ENCODE measurements around the gene NT5C3A.
"Not testable (repeated sequence)": the region's sequence is repeated elsewhere in the genome, so short reads cannot be mapped to it uniquely, and the experiment has no call there.

NT5C3A gene

DNA sequence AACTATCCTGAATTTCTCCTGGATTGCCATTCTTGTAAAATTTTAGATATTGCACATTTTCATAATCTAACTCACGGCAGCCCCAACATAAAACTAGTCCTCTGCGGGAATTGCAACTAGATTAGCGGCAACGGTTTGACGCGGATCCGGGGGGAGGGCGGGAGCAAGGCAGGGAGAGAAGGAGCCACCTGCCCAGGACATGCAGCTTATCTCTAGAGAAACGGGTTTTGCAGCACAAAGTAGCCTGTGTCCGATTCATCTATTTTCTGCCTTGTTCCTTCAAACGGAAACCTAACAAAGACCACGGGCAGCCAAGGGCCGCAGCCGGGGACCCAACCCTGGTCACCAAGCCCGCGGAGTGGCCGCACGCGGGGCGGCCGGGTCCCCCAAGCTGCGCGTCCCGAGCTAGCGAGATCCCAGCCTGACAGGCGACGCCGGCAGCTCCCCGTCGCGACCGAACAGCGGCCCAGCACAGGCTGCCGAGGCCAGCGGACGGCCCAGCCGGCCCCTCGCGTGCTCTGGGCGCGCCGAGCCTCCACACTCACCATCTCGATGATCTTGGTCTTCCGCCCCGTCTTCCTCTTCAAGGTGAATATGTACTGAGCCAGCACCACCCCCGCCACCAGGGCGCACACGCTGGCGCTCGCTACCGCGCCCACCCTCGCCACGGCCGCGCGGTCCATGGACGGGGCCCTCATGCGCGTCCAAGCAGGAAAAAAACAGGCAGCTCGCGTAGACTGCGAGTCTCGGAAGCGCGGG, at the start of gene NT5C3A:
Gene NT5C3A (minus strand): TSS at position 754 of the 759 bp plus-strand sequence. CDS start 71 bp downstream, at position 683.
- no peak for DNase-seq

DNA sequence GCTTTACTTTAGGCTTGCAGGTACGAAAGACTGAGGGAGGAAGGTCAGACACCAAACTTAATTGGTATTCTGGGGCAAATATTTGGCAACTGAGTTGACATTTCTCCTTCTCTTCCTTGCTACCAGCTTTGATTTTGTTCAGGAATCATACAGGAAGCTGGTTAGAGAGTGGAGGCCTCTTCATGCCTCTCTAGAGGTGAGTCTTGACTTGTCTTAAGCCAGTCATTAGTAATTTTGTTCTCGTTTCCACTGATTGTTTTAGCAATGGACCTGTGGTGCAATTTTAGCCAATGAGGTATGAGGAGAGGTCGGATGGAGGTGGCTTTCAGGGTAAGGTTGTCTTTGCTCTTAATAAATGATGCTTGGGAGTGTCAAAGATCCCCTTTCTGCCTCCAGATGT, 49.0 kb upstream of the NT5C3A start:
- DNase-seq = no peak

DNA sequence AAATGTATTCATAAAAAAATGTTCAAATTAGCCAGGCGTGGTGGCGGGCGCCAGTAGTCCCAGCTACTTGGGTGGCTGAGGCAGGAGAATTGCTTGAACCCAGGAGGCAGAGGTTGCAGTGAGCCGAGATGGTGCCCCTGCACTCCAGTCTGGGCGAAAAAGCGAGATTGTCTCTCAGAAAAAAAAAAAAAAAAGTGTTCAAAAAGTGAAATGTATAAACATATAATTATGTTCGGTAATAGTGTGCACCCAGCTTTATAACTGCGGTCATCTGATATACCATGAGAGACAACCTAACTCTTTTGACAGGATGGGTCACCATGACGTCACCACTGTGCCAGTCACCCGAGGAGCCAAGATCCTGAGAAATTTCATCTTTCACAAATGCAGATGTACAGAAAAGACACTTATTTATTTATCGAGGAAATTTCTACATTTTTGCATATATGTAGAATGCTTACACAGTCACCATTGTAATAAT, 47.2 kb upstream of the NT5C3A start:
- DNase-seq = no peak

DNA sequence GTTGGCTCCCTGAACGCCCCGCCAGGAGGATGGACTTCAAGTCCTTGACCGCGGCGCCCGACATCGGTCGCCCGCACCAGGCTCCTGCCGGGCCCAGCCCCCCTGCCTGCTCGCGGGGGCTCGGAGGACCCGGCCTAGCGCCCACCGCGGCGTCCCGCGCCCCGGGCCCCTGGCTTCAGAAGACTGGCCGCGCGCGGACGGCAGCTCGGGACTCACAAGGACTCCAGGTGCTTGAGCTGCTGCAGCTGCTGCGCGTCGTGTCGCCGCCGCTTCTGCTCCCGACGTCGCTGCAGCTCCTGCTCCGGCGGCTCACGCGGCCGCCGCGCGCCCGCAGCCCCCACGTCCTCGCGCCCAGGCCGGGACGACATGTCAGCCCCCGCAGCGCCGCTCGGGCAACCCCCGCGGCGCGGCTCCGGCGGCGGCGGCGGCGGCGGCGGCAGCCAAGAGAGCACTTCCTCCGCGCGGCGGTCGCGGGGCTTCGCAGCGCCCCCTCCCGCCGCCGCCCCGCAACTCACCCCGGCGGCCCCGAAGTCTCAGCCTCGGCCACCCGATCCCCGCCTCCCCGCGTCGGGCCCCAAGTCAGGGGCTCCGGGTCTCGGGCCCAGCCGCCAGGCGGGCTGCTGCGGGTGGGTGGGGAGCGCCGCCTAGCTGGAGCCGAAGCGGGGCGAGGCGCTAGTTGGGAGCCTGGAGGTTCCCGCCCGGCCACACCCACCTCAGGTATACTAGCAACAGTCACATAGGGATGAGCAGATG, 46.6 kb upstream of the NT5C3A start, which contains the start of gene RP9:
Gene RP9 (minus strand): TSS at position 400 of the 753 bp plus-strand sequence. CDS start 32 bp downstream, at position 368.
- DNase-seq = peak; percentile 70

DNA sequence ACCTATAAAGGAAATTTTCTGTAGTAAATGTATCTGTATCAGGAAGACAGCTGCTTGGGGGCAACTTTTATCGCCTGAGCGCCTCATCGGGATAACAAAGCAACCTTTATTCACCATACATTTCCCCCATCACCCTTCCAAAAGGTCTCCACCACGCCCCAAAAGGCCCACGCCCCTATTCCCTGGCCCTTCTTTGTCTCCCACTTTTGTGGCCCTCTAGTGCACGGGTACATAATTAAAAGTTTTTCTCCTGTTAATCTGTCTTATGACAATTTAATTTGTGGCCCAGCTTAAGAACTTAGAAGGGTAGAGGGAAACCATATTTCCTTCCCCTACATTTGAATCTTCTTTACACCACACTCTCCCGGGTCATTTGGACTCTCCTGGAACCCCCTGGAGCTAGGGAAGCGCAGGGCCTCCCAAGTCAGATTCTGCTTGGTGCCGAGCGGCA, 46.0 kb upstream of the NT5C3A start:
- peak; percentile 11 for DNase-seq

DNA sequence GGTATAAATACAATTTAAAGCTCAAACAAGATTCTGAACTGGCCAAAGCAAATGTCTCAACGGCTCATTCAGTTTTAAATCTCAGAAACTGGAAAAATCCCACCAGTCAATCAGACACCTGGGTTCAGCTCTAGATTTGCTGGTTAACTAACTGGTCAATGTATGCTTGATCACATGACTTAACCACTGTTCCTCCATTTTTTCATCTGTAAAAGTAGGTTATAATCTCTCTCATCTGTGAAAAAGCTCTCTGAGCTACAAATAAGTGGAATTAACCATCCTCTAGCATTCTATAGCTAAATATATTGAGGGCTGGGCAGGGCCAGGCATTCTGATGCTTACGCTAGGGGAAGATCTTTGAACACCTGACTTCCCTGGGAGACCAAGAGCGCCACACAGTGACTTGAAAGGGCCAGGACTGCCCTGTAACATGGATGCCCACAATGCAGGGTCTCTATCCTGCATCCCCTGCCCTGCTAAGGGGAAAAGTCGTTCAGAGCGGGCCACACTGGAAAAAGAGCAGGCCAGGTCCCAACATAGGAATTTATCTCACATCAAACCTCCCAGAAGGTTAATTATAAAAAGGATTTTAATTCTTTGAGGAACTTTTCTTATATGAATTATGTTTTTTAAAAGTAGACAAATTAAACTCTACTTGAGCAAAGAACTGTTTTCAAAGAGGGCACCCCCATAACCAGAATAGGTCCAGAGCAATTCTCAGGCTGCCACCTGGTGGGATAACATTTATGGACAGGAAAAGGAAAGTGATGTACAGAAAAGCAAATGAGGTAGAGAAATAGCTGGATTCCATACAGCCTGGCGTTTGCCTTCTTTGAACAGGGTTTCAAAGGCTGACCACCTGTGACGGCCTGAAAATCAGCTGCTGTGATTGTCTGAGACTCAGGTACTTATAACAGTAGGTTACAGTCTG, 44.8 kb upstream of the NT5C3A start:
- DNase-seq = peak; percentile 71

DNA sequence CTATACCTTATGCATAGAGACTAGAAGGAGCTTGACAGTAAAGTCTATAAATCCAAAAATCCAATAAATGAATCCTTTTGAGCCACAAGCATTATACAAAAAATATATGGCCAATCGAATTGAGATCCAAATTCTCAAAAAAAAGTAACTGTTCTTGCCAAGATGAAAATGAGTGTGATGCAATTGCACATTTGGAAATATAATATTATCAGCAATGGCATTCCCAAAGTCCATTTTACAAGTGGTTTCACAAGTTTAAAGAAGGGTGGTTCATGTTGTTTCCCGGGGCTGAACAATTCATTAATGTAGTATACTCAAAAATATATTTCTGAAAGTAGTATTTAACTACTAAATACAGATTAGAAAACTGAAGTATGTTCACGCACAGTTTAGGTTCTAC, 39.3 kb upstream of the NT5C3A start:
- no peak for DNase-seq

DNA sequence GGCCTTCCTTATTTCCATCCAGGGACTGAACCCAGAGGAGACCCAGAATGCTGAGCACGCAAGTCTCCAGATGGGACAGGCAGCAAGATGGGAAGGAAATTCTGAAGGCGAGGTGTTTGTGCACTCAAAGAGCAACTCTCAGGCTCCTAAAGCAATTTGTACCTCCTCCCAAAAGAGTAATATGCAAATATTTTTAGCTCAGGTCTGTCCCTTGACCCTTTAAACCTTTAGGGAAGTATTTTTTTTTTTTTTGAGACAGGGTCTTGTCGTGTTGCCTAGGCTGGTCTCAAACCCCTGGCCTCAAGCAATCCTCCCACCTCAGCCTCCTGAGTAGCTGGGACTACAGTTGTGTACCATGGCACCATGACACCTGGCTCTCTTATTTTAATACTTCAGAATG, 38.2 kb upstream of the NT5C3A start:
- no peak for DNase-seq

DNA sequence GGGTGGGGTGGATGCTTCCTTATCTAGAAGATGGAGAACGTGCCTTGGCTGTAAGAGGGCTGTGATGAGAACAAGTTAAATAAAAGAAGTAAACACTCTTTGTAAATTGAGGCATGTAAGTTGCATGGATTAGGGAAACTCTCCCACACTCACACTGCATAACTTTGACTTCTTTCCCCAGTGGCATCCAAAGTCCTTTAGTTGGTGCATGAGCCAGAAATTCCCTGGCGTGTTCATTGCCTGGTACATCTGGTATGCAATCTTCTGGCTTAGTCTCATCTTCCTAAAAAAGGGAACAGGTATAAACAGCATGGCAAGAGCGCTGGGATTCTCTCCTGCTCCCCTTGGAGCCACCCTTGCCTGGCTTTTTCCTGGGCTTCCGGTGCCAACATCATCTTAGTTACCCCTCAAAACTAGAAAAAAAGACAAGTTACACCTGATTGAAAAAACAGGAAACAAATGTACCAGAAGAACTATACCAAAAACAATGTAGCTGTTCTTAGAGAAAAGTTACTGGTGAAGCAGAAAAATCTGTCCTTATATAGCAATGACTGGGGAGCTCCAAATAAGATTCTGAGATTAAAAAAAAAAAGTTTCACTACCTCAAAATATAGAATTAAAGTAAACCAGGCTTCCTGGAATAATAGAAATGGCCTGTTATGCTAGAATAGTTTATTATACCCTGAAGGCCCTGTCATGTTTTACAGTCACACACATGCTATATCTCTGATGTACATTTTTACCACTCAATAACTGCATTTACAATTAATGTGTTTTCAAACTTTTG, 36.8 kb upstream of the NT5C3A start:
- DNase-seq = no peak

DNA sequence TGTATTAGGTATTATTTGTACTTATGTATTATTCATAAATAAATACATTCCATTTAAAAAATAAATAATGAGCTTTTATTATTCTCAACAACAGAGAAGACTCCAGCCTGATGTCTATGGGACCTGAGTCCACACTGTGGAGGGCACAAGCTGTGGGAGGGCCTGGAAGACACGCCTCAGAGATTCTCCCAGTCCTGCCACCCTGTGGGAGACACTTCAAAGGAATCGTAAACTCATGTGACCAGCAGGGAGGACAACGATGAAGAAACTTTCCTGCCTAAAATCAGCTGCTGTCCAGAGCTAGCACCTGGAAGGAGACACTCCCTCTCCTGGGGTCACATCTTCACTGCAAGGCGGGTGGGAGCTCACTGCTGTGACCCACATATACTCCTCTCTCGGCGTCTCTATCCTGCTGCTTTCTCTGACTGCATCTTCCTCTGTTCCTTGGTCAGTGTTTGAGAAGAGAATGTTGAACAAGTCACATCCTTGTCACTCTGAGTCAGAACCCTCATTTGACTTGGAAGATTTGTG, 32.2 kb upstream of the NT5C3A start:
- DNase-seq = not testable (repeated sequence)

DNA sequence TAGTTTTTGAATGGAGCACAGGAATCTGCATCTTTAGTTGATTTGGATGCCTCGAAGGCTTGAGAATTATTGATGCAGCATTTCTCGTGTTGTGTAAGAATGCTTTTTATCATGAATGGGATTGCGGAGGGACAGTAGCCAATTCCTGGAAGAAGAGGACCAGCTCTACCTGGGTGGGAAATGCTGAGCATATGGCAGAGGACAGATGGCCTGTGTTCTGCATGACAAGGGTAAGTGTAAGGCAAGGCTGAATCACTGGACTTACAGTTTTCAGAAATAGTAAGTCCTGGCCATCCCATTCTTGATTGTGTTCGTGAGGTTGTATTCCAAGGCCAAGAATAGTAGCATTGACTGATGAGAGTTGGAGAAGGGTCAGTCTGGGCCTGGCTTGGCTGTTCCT, 30.7 kb upstream of the NT5C3A start:
- DNase-seq = no peak

DNA sequence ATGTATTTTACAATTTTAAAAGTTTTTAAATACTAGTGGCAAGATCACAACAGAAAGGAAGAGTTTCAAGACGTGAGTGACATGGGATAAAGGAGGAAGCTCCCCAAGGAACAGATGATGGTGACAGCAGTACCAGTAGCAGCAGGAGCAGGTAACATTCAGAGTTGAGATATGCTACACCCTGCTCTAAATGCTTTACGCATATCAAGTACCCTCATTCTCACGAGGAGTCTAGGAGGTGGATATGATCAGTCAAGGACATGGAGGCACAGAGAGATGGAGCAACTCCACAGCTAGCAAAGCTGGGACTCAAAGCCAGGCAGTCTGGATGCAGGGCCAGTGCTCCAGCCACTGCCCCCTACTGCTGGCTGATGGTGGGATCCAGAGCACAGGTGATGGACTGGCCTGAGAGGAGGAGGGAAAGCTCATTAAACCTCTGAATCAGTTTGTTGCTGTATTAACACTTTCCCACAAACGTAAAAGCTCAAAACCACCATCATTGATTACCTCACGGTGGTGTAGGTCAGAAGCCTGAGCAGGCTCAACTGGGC, 29.1 kb upstream of the NT5C3A start:
- DNase-seq = no peak

DNA sequence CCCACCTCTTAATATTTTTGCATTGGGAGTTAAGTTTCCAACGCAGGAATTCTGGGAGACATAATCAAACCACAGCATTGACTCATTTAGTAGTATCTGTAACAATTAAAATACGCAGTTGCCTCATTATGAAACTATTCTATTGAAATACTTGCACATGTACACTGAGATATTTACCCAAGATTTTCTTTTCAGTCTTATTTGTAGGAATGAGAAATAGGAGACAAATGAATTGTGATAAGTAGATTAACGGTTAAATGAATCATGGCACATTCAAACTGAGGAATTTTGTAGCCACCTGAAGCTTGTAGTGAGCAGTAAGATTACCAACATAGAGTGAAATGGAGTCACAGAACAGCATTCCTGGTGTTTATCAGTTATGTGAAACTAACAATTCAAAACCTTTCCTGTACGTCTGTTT, 28.5 kb upstream of the NT5C3A start:
- no peak for DNase-seq

DNA sequence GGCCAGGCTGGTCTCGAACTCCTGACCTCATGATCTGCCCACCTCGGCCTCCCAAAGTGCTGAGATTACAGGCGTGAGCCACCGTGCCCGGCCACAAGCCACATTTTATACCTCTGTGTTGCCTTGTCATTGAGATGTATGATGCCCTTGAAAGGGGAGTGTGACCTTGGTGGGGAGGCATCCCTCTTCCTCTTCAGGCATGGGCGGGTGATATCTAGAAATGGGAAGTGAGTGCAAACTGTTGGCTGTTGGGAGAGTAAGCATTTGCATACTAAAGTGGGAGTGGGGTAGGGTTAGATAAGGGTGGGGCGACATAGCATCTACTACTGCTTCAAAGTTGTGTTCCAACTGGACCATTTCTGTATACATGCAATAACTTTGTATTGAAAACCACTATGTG, 26.6 kb upstream of the NT5C3A start:
- DNase-seq = no peak

DNA sequence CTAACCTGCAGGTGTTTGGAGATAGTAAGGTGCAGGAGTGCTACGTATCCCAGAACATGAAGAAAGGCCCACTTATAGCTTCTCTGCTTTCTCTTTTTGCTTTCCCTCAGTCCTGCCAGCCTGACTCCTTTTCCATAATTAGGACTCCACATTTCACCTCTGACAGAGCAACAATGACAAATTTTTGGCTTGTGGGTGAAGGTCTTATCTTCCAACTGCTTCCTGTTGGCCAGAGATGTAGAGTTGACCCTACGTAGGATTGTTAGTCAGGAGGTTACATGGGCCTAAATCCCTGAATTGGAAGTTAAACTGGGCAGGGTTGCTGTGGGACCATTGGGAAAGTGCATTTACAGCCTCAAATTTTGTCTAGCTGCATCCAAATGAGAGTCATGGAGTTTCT, 25.3 kb upstream of the NT5C3A start:
- no peak for DNase-seq

DNA sequence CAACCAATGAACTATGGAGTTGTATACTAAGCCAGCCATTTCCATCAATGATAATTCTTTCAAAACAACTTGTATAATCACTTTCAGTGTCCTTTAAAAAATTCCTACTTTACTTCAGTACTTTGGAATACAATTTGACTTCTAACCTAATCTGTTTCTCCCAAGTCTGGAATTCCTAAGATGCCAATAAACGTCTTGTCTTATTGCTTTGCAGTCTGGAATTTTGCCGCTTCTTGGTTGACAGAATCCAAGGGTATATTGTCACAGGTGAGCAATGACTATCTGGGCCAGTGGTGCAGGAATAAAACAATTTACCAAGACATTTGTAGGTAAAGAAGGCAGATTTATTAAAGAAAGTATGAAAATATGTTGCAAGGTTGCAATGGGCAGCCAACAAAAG, 24.8 kb upstream of the NT5C3A start:
- DNase-seq = no peak

DNA sequence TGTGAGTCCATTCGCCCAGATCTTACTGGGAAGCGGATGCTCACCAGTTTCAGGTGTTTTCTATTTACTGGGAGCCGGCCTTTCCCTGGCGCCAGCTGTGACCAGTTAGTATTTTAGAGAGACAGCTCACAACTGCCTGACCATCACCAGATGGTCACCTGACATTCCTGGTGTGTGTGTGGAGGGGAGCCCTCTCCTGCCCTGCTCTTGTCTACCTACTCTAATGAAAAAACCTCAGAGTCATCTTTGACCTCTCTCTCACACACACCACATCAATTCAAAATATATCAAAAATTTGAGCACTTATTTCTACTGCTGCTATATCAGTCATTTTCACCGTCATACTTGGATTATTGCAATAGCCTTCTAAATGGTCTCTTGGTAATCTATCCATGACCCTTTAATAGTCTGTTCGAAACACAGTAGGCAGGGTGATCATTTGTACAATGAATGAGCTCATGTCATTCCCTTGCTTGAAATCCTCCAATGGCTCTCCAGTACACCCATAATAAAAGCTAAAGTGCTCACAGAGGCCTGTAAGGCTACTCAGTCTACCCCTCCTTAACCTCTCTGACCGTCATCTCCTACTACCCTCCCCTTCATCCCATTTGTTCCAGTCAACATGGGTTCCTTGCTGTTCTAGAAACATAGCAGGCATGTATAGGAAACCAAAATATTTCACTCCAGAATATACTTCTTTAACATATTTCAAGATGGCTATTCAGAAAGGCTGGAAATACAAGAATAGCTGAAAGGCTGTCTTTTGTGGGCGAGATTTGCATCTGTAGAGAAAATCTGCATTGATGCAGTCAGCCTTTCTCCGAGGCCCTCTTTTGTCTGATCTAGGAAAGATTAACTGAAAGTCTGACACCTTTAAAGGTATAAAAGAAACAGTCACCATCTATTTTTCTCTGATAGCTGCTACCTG, 17.5 kb upstream of the NT5C3A start:
- DNase-seq = no peak

DNA sequence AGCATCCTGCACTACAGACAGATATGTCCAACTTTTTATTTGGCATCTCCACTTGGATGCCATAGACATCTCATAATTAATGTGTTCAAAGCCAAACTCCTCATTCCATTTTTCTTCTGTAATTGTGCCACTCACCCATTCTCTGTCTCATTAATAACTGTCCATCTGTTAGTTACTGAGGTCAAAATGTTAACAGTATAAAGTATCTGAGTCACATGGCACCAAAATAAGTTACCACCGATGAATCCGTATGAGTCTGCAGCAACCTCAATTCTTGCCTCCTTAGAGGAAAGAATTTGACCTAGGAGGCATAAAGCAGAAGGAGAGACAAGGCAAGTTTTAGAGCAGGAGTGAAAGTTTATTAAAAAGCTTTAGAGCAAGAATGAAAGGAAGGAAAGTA, 16.5 kb upstream of the NT5C3A start:
- no peak for DNase-seq

DNA sequence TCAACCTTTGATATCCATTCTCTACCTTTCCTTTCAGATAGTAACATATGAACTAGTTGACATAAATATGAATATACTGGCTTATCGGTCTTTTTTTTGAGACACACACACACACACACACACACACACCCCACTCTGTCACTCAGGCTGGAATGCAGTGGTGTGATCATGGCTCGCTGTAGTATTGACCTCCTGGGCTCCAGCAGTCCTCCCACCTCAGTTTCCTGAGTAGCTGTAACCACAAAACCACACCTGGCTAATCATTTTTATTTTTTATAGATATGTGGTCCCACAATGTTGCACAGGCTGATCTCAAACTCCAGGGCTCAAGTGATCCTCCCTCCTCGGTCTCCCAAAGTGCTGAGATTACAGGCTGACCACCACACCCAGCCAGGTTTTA, 14.2 kb upstream of the NT5C3A start:
- no peak for DNase-seq

DNA sequence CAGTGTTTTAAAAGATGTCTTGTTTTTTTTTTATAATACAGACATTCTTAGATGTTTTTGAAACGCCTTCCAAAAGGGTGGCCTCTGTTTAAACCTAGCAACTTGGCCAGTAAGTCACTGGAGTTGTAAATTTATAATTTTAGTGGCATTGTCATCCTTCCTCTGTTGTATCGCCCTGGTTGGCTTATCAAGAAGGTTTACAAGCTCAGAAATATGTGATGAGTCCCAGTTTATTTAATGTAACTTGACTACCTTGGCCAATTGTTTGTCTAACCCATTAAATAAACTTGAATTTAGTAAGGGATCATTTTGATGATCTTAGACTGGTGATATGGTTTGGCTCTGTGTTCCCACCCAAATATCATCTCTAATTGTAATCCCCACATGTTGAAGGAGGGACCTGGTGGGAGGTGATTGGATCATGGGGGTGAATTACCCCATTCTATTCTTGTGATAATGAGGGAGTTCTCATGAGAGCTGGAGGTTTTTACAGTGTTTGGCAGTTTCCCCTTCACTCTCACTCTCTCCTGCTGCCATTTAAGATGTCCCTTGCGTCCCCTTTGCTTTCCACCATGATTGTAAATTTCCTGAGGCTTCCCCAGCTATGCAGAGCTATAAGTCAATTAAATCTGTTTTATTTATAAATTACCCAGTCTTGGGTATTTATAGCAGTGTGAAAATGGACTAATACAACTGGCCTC, 13.4 kb upstream of the NT5C3A start:
- no peak for DNase-seq

Measured in CD4-positive, alpha-beta T cell treated with Interleukin-4 for 4 hours (primary cell).